SK-N-SH treated with all-trans-retinoic acid at 6 μM for 48 hours (cell line): Measurements from ENCODE around the gene ASCL2.

ENCODE experiments used
- CSDC2 ChIP-seq: fragments of 250-450 bp; sonication (Bioruptor Pico); IDR thresholded peaks from 2 replicates; pipeline ENCODE4 v1.5.0; 2020; ENCODE audit warnings: mild to moderate bottlenecking, moderate library complexity
- ISL1 ChIP-seq: fragments of 250-450 bp; sonication (Bioruptor Pico); IDR thresholded peaks from 2 replicates; pipeline ENCODE4 v2.1.2; 2022; ENCODE audit warnings: mild to moderate bottlenecking, moderate library complexity
- RARB ChIP-seq: fragments of 250-450 bp; sonication (Bioruptor Pico); IDR thresholded peaks from 2 replicates; pipeline ENCODE4 v1.8.0; 2021; ENCODE audit warnings: mild to moderate bottlenecking, moderate library complexity
- TOX ChIP-seq: fragments of 250-450 bp; sonication (Bioruptor Pico); IDR thresholded peaks from 2 replicates; pipeline ENCODE4 v1.8.0; 2021; ENCODE audit warnings: mild to moderate bottlenecking, moderate library complexity, borderline replicate concordance
- ZFP3 ChIP-seq: fragments of 250-450 bp; sonication (Bioruptor Pico); IDR thresholded peaks from 2 replicates; pipeline ENCODE4 v1.5.0; 2020; ENCODE audit warnings: mild to moderate bottlenecking, moderate library complexity
- TF ChIP-seq, protein P1 (sequence below): fragments of 250-450 bp; sonication (Bioruptor Pico); IDR thresholded peaks from 2 replicates; pipeline ENCODE4 v1.8.0; 2020; ENCODE audit warnings: mild to moderate bottlenecking, moderate library complexity, borderline replicate concordance

DNA sequence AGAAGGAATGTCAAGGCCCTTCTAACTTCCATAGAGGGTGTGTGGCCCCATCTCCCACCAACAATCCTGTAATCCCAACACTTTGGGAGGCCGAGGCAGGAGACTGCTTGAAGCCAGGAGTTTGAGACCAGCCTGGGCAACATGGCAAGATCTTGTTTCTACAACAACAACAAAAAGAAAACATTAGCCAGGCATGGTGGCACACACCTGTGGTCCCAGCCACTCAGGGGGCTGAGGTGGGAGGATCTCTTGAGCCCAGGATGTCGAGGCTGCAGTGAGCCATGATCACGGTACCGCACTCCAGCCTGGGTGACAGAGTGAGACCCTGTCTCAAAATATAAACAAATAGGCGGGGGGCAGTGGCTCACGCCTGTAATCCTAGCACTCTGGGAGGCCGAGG lies 48.3 kb upstream of the ASCL2 start:
- TF ChIP-seq ISL1 (CRISPR knock-in tag) (no peak), RARB (CRISPR knock-in tag) (no peak), ZFP3 (CRISPR knock-in tag) (no peak), CSDC2 (CRISPR knock-in tag) (no peak), TOX (CRISPR knock-in tag) (no peak)
- TF ChIP-seq, protein P1, sequence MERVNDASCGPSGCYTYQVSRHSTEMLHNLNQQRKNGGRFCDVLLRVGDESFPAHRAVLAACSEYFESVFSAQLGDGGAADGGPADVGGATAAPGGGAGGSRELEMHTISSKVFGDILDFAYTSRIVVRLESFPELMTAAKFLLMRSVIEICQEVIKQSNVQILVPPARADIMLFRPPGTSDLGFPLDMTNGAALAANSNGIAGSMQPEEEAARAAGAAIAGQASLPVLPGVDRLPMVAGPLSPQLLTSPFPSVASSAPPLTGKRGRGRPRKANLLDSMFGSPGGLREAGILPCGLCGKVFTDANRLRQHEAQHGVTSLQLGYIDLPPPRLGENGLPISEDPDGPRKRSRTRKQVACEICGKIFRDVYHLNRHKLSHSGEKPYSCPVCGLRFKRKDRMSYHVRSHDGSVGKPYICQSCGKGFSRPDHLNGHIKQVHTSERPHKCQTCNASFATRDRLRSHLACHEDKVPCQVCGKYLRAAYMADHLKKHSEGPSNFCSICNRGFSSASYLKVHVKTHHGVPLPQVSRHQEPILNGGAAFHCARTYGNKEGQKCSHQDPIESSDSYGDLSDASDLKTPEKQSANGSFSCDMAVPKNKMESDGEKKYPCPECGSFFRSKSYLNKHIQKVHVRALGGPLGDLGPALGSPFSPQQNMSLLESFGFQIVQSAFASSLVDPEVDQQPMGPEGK, result no peak
